NCI-H226 (cell line): ENCODE data around the gene ASB8.
"Not testable (repeated sequence)": the region's sequence is repeated elsewhere in the genome, so short reads cannot be mapped to it uniquely, and the experiment has no call there.

Experiments
- DNase-seq: peaks from one replicate; pipeline ENCODE4 v3.0.0-alpha.2; 2015

The ASB8 gene

DNA sequence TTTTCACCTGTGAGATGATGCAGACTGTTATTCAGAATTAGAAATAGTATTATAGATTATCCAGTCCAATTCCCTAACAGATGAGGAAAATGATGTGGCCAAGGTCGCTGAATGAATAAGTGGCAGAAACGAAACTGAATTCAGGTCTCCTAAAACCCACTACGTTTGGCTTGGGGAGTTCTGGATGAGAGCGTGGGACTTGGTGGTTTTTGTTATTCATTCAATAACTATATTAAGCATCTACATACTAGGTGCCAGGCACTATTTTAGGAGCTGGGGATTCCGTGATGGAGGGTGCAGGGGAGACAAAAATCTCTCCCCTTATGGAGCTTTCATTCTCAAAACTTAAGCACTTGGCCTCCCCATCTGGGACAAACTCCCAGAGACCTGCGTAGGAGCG is 25.3 kb upstream of the ASB8 start:
- no peak for DNase-seq

DNA sequence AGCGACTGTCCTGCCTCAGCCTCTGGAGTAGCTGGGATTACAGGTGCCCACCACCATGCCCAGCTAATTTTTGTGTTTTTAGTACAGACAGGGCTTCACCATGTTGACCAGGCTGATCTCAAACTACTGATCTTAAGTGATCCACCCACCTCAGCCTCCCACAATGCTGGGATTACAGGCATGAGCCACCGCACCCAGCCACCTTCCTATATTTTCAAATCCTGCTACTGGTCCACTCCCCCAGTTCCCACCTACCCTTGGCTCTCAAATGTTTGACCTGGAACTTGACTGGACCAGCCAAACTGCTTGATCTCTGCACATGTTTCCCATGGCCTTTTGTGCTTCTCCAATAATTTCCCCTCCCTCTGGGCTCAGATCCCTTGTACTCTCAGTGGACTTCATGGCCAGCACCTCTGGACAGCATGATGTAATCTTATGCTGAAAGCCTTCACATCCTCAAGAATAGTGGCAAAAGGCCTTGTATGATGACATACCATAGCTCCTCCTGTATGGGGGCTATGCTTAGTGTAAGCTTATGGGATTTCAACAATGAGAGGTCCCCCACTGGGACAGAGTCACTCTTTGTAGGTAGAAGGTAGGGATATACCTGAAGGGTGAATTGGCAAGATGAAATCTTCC is 23.7 kb upstream of the ASB8 start:
- no peak for DNase-seq

DNA sequence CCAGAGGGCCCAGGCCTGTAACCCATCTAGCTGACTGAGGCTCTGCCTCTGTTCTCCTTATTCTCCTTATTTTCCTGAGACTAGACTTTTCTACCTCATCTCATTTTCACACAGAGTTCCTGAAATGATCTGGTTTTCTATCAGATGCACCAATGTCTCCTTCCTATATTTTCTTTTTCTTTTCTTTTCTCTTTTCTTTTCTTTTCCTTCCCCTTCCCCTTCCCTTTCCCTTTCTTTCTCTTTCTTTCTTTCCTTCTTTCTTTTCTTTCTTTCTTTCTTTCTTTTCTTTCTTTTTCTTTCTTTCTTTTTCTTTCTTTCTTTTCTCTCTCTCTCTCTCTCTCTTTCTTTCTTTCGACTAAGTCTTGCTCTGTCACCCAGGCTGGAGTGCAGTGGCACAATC is 23.1 kb upstream of the ASB8 start:
- DNase-seq: no peak

DNA sequence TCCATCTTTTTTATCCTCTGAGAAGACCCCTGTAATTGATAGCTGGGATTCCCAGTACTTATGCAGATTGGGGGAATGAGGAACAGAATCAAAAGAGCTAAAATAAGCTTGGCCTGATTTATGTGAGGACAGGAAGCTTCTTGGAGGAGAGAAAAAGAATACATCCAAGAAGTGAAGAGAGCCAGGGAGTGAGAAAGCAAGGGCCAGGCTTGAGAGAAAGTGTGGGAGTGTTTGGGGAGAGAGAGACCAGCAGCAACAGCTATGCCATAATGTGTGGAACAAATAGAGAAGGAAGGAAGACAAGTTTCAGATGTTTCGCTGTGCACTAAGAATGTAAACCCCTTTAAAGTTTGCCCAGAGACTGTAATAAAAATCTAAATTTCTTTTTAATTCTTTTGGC is 22.2 kb upstream of the ASB8 start:
- DNase-seq: no peak

DNA sequence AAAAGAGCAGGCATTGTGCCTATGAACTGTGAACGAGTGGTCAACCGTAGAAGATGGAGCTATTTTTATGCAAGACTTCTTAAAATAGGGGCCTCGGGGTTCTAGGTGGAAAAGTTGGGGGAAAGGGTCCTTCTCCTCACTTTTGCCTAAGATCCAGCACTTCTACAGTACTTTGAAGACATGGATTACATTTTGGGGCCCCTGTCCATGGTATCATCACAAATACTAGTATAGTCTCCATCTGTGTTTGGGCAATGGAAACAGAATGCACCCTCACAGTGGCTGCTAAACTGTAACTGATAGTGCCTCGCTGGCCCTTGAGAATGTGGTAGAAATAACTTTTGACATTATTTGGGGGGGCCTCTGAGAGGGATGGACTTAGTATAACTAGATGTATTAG is 20.7 kb upstream of the ASB8 start:
- DNase-seq: no peak

DNA sequence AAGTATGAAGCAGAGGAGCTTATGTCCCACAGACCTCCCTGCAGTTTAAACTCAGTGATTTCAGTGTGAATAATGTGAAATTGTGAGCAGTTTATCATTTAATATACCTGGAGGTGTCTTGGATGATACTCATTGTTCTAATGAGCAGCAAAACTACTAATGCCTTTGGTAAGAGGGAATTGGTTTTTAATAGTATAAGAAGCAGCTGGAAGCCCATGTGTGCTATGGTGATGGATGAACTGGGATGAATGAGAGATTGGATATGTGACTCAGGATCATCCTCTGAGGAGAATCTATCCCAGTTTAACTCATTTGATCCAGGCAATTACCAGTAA is 19.1 kb upstream of the ASB8 start:
- DNase-seq: no peak

DNA sequence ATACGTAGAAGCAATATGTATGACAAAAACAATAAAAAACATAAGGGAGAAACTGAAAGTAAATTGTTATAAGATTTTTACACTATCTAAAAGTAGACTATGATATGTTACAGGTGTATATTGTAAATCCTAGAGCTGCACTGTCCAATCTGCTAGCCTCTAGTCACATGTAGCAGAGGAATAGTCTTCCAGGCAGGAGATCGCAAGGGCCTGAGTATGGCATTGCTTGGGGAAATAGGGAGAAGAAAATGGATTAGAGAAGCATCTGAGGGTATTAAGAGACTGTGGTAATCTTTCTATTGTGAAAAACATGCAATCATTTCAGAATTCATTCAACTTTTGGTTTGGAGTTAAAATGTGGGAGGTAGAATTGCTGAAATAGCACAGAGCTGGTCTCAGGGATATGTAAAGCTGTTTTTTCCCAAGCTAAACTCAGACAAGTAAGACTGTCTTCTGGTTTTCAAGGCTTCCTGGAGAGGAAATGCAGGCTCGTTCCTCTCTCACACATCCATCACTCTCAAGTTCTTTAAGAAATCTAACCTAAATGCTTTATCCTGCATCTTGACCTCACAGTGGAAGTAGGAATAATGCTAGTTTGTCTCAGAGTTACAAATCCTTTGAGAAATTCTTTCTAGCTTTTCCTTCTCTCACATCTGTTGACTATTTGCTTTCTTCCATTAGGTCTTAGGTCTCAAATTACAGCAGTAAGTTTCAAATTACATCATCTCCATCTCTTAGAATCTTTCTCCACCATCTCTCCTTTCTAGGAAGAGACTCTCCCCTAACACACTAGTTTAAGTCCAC is 18.5 kb upstream of the ASB8 start:
- DNase-seq: no peak

DNA sequence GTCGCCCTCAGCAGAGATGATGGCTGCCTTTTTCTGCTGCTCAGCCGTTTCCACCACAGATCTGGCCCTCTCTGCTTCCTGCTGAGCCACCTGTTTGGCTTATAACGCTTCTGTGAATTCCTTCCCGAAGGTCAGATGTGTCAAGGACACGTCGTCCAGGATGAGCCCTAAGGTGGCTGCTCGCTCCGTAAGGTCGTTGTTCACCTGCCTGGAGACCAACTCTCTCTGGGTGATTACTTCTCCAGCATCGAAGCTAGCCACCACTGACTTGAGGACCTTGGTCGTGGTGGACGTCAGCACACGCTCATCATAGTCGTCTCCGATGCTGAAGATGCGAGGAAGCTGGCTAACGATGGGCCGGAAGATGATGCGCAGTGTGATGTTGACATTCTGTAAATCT is 11.7 kb upstream of the ASB8 start:
- DNase-seq: no peak

DNA sequence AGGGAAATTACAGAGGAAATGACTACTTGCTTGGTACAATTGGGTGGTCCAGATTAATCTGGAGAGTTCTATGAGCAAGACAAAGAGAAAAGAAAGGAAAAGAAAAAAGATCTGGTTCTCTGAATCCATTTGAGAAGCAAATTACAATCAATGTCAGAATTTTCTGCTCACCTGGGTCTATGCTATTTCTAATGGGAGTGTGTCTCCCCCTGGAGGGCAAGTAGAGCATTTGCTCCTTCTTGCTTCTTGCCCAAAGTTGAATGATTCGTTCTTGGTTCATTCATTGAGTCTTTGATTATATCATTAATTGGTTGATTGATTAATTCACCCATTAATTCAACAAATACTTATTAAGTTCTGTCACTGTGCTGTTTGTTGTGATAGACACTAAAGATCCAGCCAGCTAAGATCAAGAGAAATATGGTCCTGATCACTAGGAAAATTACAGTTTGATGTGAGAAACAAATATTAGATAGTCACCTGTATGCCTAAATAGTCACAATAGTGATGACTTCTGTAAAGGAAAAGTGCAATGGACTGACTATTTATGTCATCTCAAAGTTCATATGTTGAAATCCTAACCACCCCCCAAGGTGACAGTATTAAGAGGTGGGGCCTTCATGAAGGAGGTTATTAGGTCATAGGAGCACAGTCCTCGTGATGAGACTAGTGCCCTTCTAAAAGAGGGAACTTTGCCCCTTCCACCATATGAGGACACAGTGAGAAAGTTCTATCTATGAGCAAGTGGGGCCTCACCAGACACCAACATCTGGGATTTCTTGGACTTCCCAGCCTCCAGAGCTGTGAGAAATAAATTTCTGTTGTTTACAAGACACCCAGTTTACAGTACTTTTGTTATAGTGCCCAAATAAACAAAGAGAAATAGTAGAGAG is 8.0 kb upstream of the ASB8 start:
- DNase-seq: peak; percentile 24

DNA sequence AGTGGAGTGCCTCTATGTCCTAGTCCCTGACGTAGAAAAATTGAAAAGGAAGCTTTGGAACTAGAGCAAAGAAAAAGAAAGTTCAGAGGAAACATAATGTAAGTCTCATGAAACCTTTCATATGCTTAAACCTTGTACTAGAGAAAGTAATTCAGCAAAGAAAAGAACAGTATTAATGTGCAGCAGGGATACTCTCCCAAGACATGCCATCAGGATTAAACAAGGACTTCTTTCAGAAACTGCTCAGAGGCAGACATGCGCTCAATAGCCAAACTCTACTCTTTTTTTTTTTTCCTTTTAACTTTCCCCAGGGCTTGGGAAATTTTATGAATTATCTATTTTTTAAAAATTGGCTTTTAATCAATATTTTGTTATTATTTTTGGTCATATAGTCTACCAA is 7.1 kb upstream of the ASB8 start:
- DNase-seq: no peak

DNA sequence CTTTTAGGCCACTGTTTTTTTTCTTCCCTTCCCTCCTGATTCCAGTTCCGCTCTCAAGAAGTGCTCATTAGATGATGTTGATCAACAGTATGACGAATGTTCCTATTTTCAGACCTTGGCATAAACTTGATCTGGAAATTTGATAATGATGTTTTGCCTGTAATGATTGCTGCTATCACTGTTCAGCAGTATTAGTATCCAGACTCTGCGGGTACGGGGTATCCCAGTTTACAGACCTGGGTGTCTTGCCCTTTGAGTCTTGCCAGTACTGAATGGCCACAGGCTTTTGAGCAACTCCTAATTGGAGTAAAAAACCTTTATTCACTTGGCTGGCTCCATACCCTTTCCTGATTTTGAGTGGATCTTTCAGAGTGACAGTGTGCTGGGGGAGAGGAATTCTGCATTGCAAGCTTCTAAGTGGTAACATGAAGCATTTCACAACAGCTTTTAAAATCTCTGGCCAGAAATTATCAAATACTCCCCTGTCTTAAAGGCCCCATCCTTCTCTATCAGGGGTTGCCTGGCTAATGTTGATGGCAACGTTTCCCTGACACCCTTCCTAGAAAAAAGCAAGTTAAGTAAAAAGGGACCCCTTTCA is 5.9 kb upstream of the ASB8 start:
- no peak for DNase-seq

DNA sequence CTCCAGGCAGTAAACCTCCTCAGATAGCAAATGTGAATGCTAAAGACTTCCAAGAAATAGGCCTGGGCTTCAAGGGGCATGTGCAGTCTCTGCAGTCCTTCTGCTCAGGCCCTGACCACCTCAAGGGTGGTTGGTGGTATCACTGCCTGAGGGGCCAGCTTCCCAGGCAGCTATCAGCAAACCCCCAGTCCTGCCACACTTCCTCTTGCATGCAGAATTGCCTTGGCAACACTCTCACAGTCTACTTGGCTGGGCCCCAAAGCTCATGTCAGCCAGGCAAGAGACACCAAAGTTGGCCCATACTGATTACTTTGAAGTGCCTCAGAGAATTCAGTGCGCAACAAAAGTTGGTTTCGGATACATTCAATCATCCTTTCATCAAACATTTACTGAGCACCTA is 3.5 kb upstream of the ASB8 start:
- peak; percentile 19 for DNase-seq

DNA sequence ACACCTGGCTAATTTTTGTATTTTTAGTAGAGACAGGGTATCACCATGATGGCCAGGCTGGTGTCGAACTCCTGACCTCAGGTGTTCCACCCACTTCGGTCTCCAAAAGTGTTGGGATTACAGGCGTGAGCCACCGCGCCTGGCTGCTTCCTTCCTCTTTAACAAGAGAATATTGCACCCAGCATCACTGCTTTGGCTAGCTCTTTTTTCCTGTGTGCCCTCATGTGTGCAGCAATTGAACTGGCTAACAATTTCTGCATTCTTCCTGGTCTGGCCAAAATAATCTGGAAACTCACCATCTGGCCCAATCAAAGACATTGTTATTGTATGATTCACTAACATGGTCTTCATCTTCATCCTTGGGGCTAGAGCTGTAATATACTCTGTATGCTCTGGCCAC is 2.7 kb upstream of the ASB8 start:
- DNase-seq: no peak

DNA sequence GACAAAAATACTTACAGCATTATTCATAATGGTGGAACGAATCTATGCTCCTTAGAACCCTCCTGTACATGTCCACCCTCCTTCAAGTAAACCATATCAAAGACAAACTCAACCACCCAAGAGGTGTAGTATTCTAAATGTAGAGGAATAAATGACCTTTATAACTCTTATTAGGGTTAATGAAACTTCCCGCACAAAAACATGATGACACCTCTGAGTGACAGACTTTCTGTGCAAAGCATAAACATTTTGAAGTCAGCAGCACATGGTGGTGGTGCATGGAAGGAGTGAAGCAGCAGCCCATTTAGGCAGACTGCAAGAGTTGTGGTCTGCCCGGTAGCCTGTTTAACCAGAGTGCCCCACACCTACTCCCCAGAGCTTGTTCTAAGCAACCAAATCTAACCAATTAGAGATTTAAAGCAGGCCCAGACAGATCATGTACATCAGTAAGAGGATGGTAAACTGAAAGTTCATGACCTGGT is 615 bp upstream of the ASB8 start:
- no peak for DNase-seq

DNA sequence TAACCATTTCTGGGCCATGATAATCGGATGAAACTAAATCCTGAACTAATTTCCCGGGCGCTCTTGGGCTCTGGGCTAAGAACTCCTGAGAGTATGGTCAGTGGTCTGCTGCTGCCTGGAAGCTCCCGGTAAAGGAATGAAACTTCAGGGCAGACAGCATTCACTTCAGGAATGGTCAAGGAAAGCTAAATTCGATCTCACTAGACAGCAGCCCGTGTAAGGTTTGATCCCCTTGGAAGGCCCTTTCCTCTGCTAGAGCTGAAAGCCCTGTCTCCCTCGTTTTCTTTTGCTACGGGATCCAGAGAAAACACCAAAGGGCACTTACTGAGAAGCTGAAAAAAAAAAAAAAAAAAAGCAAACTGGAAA is 680 bp downstream of the ASB8 start:
- no peak for DNase-seq

DNA sequence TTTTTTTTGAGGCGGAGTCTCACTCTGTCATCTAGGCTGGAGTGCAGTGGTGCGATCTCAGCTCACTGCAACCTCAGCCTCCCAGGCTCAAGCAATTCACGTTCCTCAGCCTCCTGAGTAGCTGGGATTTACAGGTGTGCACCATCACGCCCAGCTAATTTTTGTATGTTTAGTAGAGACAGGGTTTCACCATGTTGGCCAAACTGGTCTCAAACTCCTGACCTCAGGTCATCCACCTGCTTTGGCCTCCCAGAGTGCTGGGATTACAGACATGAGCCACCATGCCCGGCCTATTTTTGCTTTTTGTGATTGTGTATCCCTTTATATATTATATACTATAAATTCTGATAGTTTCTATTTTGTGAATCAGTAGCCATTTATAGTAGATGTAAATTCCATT is 1.5 kb downstream of the ASB8 start:
- not testable (repeated sequence) for DNase-seq

DNA sequence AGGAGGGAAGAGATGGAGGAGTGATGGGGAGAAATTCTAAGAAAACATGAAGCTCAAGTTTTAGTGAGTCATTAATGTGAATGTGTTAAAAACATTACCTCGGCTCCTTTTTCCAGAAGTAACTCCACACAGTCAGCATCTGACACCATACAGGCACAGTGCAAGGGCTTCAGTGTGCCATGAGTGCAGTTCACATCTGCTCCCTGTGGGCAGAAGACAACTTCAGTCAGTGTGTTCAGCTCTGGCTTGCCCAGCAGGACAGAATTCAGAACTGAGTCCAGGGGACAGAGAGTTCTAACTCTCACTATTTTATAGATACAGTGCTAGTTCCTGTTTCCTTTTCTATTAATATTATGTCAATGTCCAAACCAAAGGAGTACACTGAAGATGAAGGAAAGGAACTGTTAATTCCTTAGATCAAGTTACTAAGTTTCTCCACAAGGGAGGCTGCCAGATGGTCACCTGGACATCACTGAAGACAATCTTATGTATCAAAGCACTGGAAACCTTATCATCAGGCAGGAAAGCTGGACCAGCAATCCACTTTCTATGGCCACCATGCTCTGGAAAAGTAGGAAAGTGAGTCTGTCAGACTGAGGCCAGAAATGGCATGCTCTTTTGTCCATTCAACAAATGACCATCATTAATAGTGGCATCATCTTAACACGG is 6.1 kb downstream of the ASB8 start:
- DNase-seq: no peak

DNA sequence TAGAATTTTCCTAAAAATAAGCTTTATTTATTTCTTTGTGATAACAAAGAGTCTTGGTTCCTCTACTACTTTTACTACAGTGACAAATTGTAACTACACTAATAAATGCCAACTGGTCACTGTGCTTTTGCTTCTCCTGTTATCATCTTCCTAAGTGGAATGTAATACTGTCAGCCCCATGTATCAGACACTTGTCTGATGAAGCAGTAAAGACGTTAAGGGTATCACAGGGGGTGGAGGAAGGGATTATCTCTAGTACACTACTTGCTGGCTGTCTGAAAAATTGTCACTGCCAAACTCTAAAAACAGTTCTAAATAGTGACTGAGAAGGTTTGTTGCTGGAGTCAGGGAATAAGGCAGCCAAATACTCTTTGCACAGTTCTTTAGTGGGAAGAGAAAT is 11.3 kb downstream of the ASB8 start:
- DNase-seq: no peak

DNA sequence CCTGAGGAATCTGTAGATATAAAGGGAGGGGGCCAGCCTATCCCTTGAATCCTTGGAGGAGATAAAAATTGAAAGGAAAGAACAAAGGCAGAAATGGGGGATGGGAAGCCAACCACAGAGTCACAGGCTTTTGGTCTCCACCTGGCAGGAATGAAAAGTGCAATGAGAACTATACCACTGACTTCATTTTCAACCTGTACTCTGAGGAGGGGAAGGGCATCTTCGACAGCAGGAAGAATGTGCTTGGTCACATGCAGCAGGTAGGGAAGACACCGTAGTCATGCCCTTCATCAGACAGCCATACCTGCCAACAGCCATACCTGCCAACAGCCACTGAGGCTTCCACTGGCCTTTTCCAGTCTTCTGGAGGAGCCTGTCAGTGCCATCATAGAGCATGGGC is 13.4 kb downstream of the ASB8 start:
- no peak for DNase-seq

DNA sequence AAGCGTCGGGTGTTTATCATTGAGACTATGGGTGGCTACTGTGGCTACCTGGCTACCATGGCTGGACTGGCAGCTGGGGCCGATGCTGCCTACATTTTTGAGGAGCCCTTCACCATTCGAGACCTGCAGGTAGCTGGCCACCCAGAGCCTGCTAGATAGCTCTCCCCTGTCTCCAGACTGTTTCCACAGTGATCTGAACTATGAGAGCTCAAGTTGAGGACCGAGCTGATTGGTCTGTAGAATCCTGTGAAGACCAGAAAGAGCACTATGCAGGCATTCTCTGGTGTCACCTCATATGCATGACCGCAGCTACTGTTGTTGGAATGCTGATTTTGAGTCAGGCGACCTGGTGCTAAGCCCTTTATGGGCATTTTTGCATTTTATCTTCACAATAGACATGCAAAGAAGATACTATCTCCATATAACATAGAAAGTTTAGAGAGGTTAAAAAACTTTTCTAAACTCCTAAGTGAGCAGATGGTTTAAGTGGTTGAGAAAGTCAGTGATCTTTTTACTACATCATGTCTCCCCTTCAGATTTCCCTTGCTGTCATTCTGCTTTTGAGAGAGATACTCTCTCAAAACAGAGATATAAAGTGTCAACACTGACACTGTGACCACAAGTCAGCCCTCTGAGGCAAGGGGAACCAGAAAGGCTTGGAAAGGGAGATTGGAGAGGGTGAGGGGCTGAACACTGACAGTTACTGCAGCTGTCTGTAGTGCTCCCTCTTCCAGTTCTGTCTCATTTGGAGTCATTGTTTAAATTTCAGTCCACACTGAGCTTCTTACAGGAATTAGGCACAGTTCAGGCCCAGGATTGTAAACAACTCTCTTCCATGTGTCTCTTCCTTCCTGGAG is 14.3 kb downstream of the ASB8 start:
- no peak for DNase-seq

DNA sequence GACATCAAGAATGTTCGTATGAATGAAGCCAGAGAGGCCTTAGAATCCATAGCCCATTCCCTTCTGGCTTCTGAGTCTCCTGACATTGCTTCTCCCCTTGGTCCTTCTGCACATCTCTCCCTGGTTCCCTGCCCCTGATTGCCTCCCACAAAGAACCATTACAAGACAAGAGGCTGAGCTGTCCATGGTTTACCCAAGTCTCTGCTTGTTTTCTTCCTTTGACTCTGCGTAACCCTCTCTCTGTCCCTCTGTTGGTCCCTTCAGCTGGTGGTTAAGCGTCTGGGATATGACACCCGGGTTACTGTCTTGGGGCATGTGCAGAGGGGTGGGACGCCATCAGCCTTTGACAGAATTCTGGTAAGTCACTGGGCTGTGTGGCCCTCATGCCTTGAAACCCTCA is 22.3 kb downstream of the ASB8 start:
- DNase-seq: no peak

DNA sequence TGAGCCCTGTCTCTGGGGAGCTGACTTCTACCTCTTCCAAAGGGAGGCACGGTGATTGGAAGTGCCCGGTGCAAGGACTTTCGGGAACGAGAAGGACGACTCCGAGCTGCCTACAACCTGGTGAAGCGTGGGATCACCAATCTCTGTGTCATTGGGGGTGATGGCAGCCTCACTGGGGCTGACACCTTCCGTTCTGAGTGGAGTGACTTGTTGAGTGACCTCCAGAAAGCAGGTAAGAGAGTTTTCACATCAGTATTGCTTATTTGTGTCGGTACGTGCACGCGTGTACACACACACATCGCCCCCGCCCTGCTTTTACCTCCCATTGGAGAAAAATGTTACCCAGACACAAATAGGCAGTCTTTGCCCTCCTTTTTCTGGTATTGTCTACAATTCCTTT is 24.5 kb downstream of the ASB8 start:
- DNase-seq: no peak
